D721Med (cell line): ENCODE measurements around the gene CDK2AP2.

Source experiments
- DNase-seq: peaks from one replicate; pipeline ENCODE4 v3.0.0; 2011; ENCODE audit warnings: low spot score; ENCODE audit not compliant: insufficient read length
- FAIRE-seq: peaks from 2 replicates; lab custom pipeline; 2011; peaks lifted over from hg19 to GRCh38; lab: Jason Lieb, UNC
- CTCF ChIP-seq: IDR thresholded peaks from 2 replicates; pipeline ENCODE4 v1.5.1; 2012; ENCODE audit warnings: mild to moderate bottlenecking, control low read depth; ENCODE audit not compliant: insufficient read depth; ENCODE audit errors: missing control alignments

CDK2AP2 gene

GRCh38 chr11:67535561-67535960 is 27.6 kb upstream of the CDK2AP2 start:
- no peak for DNase-seq
- no peak for FAIRE-seq
- TF ChIP-seq CTCF = no peak

GRCh38 chr11:67534070-67534679 is 26.2 kb upstream of the CDK2AP2 start:
- FAIRE-seq (no peak), DNase-seq (no peak)
- no peak for TF ChIP-seq CTCF

- FAIRE-seq (no peak), DNase-seq (no peak)
These were observed 24.9 kb upstream of the CDK2AP2 start for GRCh38 chr11:67532889-67533288.

GRCh38 chr11:67530282-67530592 is 22.3 kb upstream of the CDK2AP2 start:
- DNase-seq = no peak
- TF ChIP-seq CTCF = no peak
- FAIRE-seq = no peak

More at GRCh38 chr11:67532889-67533288, 24.9 kb upstream of the CDK2AP2 start:
- TF ChIP-seq CTCF = no peak

GRCh38 chr11:67528376-67528775 is 20.4 kb upstream of the CDK2AP2 start:
- no peak for TF ChIP-seq CTCF
- DNase-seq (no peak), FAIRE-seq (no peak)

GRCh38 chr11:67525275-67525976 is 17.5 kb upstream of the CDK2AP2 start:
- no peak for DNase-seq
- no peak for TF ChIP-seq CTCF
- no peak for FAIRE-seq

GRCh38 chr11:67524480-67524808 is 16.5 kb upstream of the CDK2AP2 start:
- DNase-seq (no peak), FAIRE-seq (no peak)
- no peak for TF ChIP-seq CTCF
